KBM-7 (cell line): Measurements from ENCODE around the gene SNURF.
A peak's percentile ranks its signal among the peaks of the same experiment; 100 is the strongest.
"Not testable (repeated sequence)": the region's sequence is repeated elsewhere in the genome, so short reads cannot be mapped to it uniquely, and the experiment has no call there.

Experiments
- DNase-seq: peaks from one replicate; pipeline ENCODE4 v3.0.0-alpha.2; 2015
- in situ Hi-C: fragments of 300-500 bp; cut with MboI; formaldehyde crosslinking; loops from 2 replicates; pipeline ENCODE4 v1.14.3; 2020; ENCODE audit warnings: low sequenced_read_pairs, low pct_unique_long_range_greater_than_20kb, mixed read lengths

SNURF gene

GRCh38 chr15:24954783-24955530 is at the start of gene SNURF, which contains the start of gene SNRPN:
Gene SNURF, plus strand, starts transcription at chr15:24954987. Its CDS starts 62 bp downstream, at chr15:24955049.
Gene SNRPN, plus strand, starts transcription at chr15:24954987. Its CDS starts 19,467 bp downstream, at chr15:24974454.
- DNase-seq: no peak
- in situ Hi-C loops: loop anchor here (25.0 kb wide), 1 partner anchor 93 kb away; no protein-coding TSS in a partner anchor

GRCh38 chr15:24916305-24917009 is 38.3 kb upstream of the SNURF start:
- peak; percentile 56 for DNase-seq
- in situ Hi-C loops: no loop called here

- in situ Hi-C loops: no loop called here
Measured at GRCh38 chr15:24917431-24917830, 37.4 kb upstream of the SNURF start.

GRCh38 chr15:24919446-24919845 is 35.3 kb upstream of the SNURF start:
- in situ Hi-C loops: no loop called here
- DNase-seq: no peak

More at GRCh38 chr15:24917431-24917830, 37.4 kb upstream of the SNURF start:
- no peak for DNase-seq

GRCh38 chr15:24922781-24923180 is 32.0 kb upstream of the SNURF start:
- DNase-seq, in situ Hi-C loops: not testable (repeated sequence)

- in situ Hi-C loops: no loop called here
Measured at GRCh38 chr15:24924153-24924552, 30.6 kb upstream of the SNURF start.

GRCh38 chr15:24924621-24925020 is 30.2 kb upstream of the SNURF start:
- in situ Hi-C loops: no loop called here
- no peak for DNase-seq

More at GRCh38 chr15:24924153-24924552, 30.6 kb upstream of the SNURF start:
- DNase-seq: no peak

- DNase-seq, in situ Hi-C loops: not testable (repeated sequence)
Measured at GRCh38 chr15:24931874-24932732, 22.7 kb upstream of the SNURF start.

- in situ Hi-C loops: no loop called here
- no peak for DNase-seq
Measured at GRCh38 chr15:24933716-24934115, 21.1 kb upstream of the SNURF start.

GRCh38 chr15:24938224-24938623 is 16.6 kb upstream of the SNURF start:
- in situ Hi-C loops: not testable (repeated sequence)

GRCh38 chr15:24940236-24940635 is 14.6 kb upstream of the SNURF start:
- DNase-seq: no peak
- in situ Hi-C loops: no loop called here

More at GRCh38 chr15:24938224-24938623, 16.6 kb upstream of the SNURF start:
- not testable (repeated sequence) for DNase-seq

GRCh38 chr15:24943361-24943760 is 11.4 kb upstream of the SNURF start:
- DNase-seq: no peak
- in situ Hi-C loops: no loop called here

- no peak for DNase-seq
- in situ Hi-C loops: no loop called here
Measured at GRCh38 chr15:24944954-24945353, 9.8 kb upstream of the SNURF start.

GRCh38 chr15:24945711-24946110 is 9.1 kb upstream of the SNURF start:
- no peak for DNase-seq
- in situ Hi-C loops: no loop called here

GRCh38 chr15:24948495-24948894 is 6.3 kb upstream of the SNURF start:
- DNase-seq: no peak
- in situ Hi-C loops: no loop called here

GRCh38 chr15:24955531-24955921 is 739 bp downstream of the SNURF start:
- in situ Hi-C loops: loop anchor here (25.0 kb wide), 1 partner anchor 93 kb away; no protein-coding TSS in a partner anchor

GRCh38 chr15:24956111-24956838 is 1.5 kb downstream of the SNURF start:
- no peak for DNase-seq
- in situ Hi-C loops: loop anchor here (25.0 kb wide), 1 partner anchor 94 kb away; no protein-coding TSS in a partner anchor

More at GRCh38 chr15:24955531-24955921, 739 bp downstream of the SNURF start:
- no peak for DNase-seq

GRCh38 chr15:24957691-24958090 is 2.9 kb downstream of the SNURF start:
- DNase-seq: no peak
- in situ Hi-C loops: loop anchor here (25.0 kb wide), 1 partner anchor 95 kb away; no protein-coding TSS in a partner anchor
